GM21576 (cell line): ENCODE results near the gene IGF1.
"Not testable (repeated sequence)": the region's sequence is repeated elsewhere in the genome, so short reads cannot be mapped to it uniquely, and the experiment has no call there.

Experiments used
- ATAC-seq: cut with Tn5 transposase; IDR thresholded peaks from one replicate; pipeline ENCODE4 v1.9.1; 2021; ENCODE audit warnings: mild to moderate bottlenecking, moderate library complexity; ENCODE audit not compliant: unreplicated experiment

IGF1 gene

GRCh38 chr12:102462795-102463465 is 17.4 kb downstream of the IGF1 start:
- ATAC-seq, result no peak

- ATAC-seq, result no peak
Observed at GRCh38 chr12:102462386-102462785, 18.0 kb downstream of the IGF1 start.

- ATAC-seq, result no peak
Observed at GRCh38 chr12:102461501-102461900, 18.9 kb downstream of the IGF1 start.

- no peak for ATAC-seq
Observed at GRCh38 chr12:102459314-102459713, 21.0 kb downstream of the IGF1 start.

GRCh38 chr12:102454808-102455760 is 25.3 kb downstream of the IGF1 start:
- no peak for ATAC-seq

GRCh38 chr12:102454330-102454729 is 26.0 kb downstream of the IGF1 start:
- ATAC-seq, result no peak

GRCh38 chr12:102452605-102453004 is 27.8 kb downstream of the IGF1 start:
- no peak for ATAC-seq

- not testable (repeated sequence) for ATAC-seq
Observed at GRCh38 chr12:102449018-102449417, 31.3 kb downstream of the IGF1 start.

GRCh38 chr12:102447426-102447825 is 32.9 kb downstream of the IGF1 start:
- not testable (repeated sequence) for ATAC-seq

- no peak for ATAC-seq
Observed at GRCh38 chr12:102444707-102445106, 35.7 kb downstream of the IGF1 start.

- ATAC-seq, result no peak
Observed at GRCh38 chr12:102444093-102444492, 36.3 kb downstream of the IGF1 start.

GRCh38 chr12:102441077-102441596 is 39.2 kb downstream of the IGF1 start:
- no peak for ATAC-seq

- ATAC-seq, result no peak
Observed at GRCh38 chr12:102439426-102440405, 40.6 kb downstream of the IGF1 start.

- no peak for ATAC-seq
Observed at GRCh38 chr12:102438827-102439210, 41.5 kb downstream of the IGF1 start.

- ATAC-seq, result no peak
Observed at GRCh38 chr12:102438047-102438826, 42.1 kb downstream of the IGF1 start.

GRCh38 chr12:102437511-102437910 is 42.9 kb downstream of the IGF1 start:
- ATAC-seq, result no peak

GRCh38 chr12:102436867-102437266 is 43.5 kb downstream of the IGF1 start:
- no peak for ATAC-seq

GRCh38 chr12:102435827-102436436 is 44.4 kb downstream of the IGF1 start:
- ATAC-seq, result no peak

GRCh38 chr12:102433304-102433703 is 47.1 kb downstream of the IGF1 start:
- no peak for ATAC-seq
